ENCODE measurements around the gene TAS2R41. TPM values are rescaled to one million over a fixed set of nuclear protein-coding genes. Genes with fewer than 3 reads are reported as not detected.

Gene TAS2R41
- polyA plus RNA-seq, 3 donors: 0.19 TPM; not detected in 2

DNA sequence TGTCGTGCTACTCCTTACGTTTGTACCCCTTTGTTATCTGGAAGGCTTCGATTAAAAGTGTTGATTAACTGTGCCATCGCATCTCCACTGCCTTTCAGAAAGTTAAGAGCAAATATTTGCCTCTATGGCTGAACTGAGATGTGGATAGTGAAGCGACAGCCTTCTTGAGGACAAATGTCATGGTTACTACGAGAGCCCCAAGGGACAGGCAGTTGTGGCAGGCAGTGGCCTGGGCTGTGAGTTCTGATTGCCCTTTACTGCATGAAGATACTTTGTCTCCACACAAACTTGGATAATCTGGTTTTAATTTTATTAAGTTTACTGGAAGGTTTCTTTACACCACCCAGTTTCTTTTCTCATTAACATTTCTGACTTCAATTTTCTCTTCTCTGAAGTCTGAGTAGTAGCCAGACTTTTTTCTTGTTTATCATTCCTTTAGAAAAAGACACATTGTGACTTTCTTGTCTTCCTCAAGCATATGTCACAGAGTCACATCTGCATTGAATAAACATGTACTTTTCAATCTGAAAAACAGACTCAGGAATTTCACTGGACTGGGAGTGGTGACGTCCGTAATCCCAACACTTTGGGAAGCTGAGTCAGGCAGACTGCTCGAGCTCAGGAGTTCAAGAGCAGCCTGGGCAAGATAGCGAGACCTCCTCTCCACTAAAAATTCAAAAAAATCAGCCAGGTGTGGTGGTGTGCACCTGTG lies 1.5 kb downstream of the TAS2R41 start:
- H3K79me2 ChIP-seq (ENCODE audit: insufficient read depth, low read length): peaks cover 19% of the 10 kb centered on the region
- no peak overlapping the region for H2AFZ ChIP-seq (ENCODE audit: insufficient read depth, low read depth, low read length, poor library complexity, severe bottlenecking)
- Mint-ChIP-seq H3K4me3 (no peak overlapping the region), H3K27ac (peak overlapping the region in 1 of 7 donors; percentile 32), H3K27me3 (ENCODE audit: low read depth in 3 of 3) (no peaks in the 10 kb centered on the region), H3K36me3 (peaks cover 6 to 9% of the 10 kb centered on the region in 2 donors), H3K4me1 (peaks cover 11% of the 10 kb centered on the region), H3K9me3 (peaks cover 0 to 2% (median 0%) of the 10 kb centered on the region in 7 donors)
- H3K4me1 ChIP-seq (ENCODE audit: control insufficient read depth in 1 of 2, insufficient read depth in 2 of 2, low read length in 2 of 2): peaks cover 2 to 11% of the 10 kb centered on the region in 2 donors
- 100% methylated on average over 4 of the region's 10 CpGs for WGBS (ENCODE audit: insufficient coverage)
- intact Hi-C loops (cut with micrococcal nuclease): no loop called here
- H3K4me3 ChIP-seq (replicated peaks in 1 of 3; ENCODE audit: low read depth in 2 of 3, low read length in 3 of 3): no peak overlapping the region
- TF ChIP-seq, protein P1, sequence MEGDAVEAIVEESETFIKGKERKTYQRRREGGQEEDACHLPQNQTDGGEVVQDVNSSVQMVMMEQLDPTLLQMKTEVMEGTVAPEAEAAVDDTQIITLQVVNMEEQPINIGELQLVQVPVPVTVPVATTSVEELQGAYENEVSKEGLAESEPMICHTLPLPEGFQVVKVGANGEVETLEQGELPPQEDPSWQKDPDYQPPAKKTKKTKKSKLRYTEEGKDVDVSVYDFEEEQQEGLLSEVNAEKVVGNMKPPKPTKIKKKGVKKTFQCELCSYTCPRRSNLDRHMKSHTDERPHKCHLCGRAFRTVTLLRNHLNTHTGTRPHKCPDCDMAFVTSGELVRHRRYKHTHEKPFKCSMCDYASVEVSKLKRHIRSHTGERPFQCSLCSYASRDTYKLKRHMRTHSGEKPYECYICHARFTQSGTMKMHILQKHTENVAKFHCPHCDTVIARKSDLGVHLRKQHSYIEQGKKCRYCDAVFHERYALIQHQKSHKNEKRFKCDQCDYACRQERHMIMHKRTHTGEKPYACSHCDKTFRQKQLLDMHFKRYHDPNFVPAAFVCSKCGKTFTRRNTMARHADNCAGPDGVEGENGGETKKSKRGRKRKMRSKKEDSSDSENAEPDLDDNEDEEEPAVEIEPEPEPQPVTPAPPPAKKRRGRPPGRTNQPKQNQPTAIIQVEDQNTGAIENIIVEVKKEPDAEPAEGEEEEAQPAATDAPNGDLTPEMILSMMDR (IDR thresholded peaks at IDR 0.05): no peak
- H3K9ac ChIP-seq (ENCODE audit: insufficient read depth, low read length, poor library complexity, severe bottlenecking): no peak overlapping the region
- no peaks in the 10 kb centered on the region for H3K9me3 ChIP-seq (replicated peaks in 1 of 2; ENCODE audit: control insufficient read depth in 1 of 2, insufficient read depth in 1 of 2, low read length in 2 of 2)
- no peaks in the 10 kb centered on the region for H4K20me1 ChIP-seq (ENCODE audit: insufficient read depth, low read length)
- H3K27ac ChIP-seq (ENCODE audit: low read depth in 1 of 2, low read length in 2 of 2): no peak overlapping the region
- no peaks in the 10 kb centered on the region for H3K27me3 ChIP-seq (ENCODE audit: control insufficient read depth in 2 of 2, insufficient read depth in 2 of 2, low read length in 2 of 2)
- DNase-seq: no peak
- peaks cover 0 to 12% of the 10 kb centered on the region in 2 donors for H3K36me3 ChIP-seq (replicated peaks in 1 of 2; ENCODE audit: control insufficient read depth in 1 of 2, insufficient read depth in 2 of 2, low read length in 2 of 2)
- no peak overlapping the region for H3K4me2 ChIP-seq (replicated peaks; ENCODE audit: extremely low read depth, low read length, poor library complexity, severe bottlenecking)

DNA sequence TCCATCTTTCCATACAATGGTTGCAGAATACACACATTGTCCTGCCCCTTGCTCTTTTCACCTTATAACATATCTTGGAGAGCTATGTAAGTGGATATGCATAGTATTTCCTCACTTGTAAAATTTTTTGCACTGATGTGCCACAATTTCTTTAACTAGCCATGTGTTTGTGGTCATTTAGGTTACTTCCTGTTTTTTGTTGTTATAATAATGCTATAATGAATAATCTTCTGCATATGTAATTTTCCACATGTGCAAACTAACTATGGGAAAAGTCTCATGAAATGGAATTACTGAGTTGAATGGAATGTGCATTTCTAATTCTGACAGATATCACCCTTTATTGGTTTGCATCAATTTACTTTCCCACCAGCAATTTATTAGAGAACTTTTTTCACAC lies 2.8 kb downstream of the TAS2R41 start:
- H2AFZ ChIP-seq (ENCODE audit: insufficient read depth, low read depth, low read length, poor library complexity, severe bottlenecking): no peak overlapping the region
- Mint-ChIP-seq H3K36me3 (peaks cover 6 to 9% of the 10 kb centered on the region in 2 donors), H3K9me3 (peaks cover 0 to under 1% (median 0%) of the 10 kb centered on the region in 7 donors), H3K4me3 (no peak overlapping the region), H3K4me1 (peaks cover 22% of the 10 kb centered on the region), H3K27me3 (ENCODE audit: low read depth in 3 of 3) (no peaks in the 10 kb centered on the region), H3K27ac (peak overlapping the region in 2 of 7 donors; percentile 2 to 18)
- H3K4me1 ChIP-seq (ENCODE audit: control insufficient read depth in 1 of 2, insufficient read depth in 2 of 2, low read length in 2 of 2): peaks cover 15 to 23% of the 10 kb centered on the region in 2 donors
- TF ChIP-seq, protein P1 (IDR thresholded peaks at IDR 0.05): no peak
- intact Hi-C loops (cut with micrococcal nuclease): no loop called here
- H3K79me2 ChIP-seq (ENCODE audit: insufficient read depth, low read length): peaks cover 20% of the 10 kb centered on the region
- no peak overlapping the region for H3K4me3 ChIP-seq (replicated peaks in 1 of 3; ENCODE audit: low read depth in 2 of 3, low read length in 3 of 3)
- H3K9ac ChIP-seq (ENCODE audit: insufficient read depth, low read length, poor library complexity, severe bottlenecking): no peak overlapping the region
- no peak overlapping the region for H3K27ac ChIP-seq (ENCODE audit: low read depth in 1 of 2, low read length in 2 of 2)
- H3K9me3 ChIP-seq (replicated peaks in 1 of 2; ENCODE audit: control insufficient read depth in 1 of 2, insufficient read depth in 1 of 2, low read length in 2 of 2): no peaks in the 10 kb centered on the region
- peaks cover 0 to 12% of the 10 kb centered on the region in 2 donors for H3K36me3 ChIP-seq (replicated peaks in 1 of 2; ENCODE audit: control insufficient read depth in 1 of 2, insufficient read depth in 2 of 2, low read length in 2 of 2)
- DNase-seq: peak in 1 of 3 donors; percentile 30
- H3K4me2 ChIP-seq (replicated peaks; ENCODE audit: extremely low read depth, low read length, poor library complexity, severe bottlenecking): no peak overlapping the region
- H3K27me3 ChIP-seq (ENCODE audit: control insufficient read depth in 2 of 2, insufficient read depth in 2 of 2, low read length in 2 of 2): no peaks in the 10 kb centered on the region
- H4K20me1 ChIP-seq (ENCODE audit: insufficient read depth, low read length): no peaks in the 10 kb centered on the region
